HK-2 (cell line): ENCODE results near the gene ATP10A.
A peak's percentile ranks its signal among the peaks of the same experiment; 100 is the strongest.

ENCODE experiments used
- DNase-seq: peaks from one replicate; pipeline ENCODE4 v3.0.0-alpha.2; 2018; ENCODE audit not compliant: unreplicated experiment

ATP10A gene

DNA sequence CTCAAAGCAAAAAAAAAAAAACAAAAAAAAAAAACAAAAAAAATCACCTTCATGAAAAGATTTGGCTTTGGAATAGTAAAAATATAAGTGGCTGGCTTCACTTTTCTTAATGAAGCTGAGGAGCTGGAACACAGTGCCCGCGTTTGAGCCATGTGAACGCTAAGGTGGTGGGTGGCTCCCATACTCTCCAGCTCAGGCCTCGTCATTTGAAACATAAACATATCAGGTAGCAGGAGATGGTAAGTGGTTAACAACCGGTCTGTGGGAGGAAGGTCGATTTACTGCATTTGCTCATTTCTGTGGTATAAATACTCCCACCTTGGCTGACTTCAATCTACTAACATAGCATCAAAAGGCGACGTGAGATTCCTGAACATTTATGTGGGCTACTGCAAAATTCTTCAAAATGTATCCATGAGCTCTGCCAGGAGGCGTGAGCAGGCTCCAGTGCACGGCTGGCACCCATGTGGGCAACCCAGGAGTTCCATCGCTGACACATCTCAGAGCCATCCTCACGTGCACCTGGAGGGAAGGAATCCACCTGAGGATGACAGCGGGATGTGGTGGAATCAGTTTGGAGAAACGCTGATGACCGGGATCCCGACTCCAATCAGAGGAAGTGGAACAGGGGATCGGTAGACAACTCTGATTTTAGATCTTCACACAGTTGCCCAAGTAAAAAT, 157.6 kb downstream of the ATP10A start:
- no peak for DNase-seq

DNA sequence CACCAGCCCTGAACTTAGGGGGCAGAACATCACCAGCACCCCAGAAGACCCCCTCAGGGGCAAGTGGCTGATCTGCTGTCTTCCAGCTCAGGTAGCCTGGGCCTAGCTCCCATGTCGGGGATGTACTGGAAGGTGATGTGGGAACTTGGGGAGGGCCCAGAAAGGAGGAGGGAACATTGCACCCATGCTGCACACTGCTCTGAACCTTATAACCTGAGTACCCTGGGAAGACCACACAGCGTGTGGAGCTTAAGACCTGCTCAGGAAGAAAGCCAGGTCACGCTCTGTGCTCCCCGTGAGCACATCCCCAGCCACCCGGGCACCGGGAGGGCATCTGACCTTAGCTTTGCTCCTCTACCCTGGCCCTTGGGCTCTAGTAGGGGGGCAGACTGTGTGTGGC, 159.4 kb downstream of the ATP10A start:
- no peak for DNase-seq

GRCh38 chr15:25701721-25702465, 161.2 kb downstream of the ATP10A start:
- DNase-seq, result no peak

GRCh38 chr15:25700916-25701315, 162.2 kb downstream of the ATP10A start:
- no peak for DNase-seq

DNA sequence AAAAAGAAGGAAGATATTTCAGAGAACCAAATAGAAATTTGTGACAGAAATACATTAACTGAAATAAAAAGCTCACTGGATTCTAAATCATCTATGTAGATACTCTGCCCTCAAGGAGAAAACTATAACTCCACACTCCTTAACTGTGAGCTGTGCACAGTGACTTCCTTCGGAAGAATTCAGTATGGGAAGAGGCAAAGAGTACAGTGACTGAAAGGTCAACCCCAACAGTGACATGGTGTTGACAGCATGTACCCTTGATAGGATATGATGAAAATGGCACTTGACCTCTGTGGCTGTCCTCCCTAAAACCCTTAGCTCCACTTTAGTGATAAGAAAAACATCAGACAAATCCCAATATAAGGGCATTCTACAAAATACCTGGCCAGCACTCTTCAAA, 165.5 kb downstream of the ATP10A start:
- DNase-seq, result no peak

DNA sequence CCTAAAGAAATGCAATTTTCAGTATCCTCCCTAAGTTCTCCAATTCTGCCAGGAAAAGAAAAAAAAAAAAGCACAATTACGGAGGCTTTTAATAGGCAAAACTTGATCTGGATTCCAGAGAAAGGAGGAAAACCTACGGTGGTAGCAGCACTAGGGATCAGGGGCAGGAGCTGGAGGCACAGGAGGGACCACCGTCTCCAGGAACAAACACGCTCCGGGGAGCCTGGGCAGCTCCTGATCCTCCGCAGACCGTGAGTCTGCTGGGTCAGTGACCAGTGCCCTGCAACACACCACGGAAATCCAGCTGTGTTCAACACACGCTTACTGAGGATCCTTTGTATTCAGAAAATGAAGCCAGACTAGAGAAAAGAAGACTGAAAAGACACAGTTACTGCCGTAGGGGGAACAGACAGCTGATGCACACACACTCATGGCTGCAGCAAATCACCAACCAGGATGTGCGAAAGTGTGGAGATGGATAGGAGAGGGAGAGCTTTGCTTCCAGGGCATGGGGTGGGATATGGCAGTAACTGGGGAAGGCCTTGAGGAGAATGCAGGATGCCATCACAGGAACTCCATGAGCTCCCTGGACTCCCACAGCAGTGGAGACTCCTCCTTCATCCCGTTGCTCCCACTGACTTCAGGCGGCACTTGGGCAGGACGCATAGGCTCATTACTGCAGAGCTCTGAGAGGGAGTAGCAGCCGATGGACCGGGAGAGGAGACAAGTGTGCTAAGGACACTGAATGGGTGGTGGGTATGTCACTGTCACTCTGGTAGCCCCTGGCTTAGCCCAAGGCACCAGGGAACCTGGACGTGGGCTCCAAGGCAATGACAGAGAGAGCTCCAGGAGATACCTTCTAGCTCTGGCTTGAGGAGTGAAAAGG, 167.0 kb downstream of the ATP10A start:
- no peak for DNase-seq

DNA sequence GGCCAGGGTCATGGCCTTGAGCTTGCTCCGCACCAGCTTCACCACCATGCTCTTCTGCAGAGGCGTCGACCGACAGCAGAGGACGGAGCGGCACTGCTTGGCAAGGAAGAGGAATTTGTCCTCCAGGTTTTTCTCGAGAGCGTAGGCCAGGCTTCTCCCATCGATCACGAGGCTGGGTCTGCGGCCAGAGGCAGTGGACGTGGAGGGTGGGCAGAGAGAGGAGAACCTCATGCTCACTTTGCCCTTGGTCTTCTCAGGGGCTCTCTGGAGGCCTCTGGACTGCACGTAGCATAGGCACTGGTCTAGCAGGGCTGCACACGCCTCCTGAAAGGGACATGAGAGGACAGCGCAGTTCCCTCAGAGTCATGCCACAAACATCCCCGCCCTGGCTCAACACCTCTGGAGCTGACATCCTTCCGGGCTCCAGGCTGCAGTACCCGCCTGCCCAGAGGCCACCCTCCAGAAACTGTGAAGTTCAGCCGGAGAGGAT, 168.3 kb downstream of the ATP10A start:
- no peak for DNase-seq

GRCh38 chr15:25694239-25694584, 168.9 kb downstream of the ATP10A start:
- DNase-seq, result no peak

DNA sequence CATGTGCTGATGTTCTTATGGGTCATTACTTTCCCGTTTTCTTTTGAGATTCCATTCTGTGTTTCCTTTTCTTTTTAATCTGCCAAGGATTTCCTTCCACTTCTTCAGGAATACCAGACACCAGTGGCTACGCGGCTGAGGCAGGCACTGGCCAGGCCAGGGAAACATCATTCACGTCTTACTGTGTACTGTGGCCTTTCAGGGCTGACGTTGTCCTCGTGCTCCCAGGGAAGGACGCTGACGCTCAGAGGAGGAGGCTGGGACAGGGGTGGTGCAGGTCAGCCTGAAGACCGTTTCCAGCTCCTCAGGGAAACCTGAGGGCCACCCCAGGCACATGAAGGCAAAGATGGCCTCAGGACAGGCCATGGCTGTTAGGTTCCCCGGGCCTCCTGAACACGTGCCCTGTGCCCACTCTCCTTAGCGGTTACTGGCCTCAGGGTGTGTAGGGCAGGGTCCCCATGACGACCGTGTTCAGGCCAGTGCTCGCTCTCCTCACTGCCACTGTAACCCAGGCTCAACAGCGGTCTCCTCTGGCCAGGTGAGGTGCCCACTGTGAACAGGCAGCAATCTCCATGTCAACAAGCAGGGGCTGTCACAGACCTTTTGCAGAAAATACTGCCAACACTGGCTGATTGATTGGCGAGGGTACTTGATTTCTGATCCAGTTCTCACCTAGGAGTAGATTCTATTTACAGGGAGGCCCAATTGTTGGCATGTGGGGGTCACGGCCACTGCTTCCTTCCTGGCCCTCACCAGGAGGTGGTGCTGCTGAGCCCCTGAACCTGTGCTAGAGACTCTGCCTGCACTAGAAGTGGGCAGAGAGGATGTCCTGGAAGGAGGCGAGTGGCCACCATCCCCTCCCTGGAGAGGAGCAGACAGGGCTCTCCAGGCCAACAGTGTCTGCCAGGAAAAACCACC, 169.5 kb downstream of the ATP10A start:
- no peak for DNase-seq

DNA sequence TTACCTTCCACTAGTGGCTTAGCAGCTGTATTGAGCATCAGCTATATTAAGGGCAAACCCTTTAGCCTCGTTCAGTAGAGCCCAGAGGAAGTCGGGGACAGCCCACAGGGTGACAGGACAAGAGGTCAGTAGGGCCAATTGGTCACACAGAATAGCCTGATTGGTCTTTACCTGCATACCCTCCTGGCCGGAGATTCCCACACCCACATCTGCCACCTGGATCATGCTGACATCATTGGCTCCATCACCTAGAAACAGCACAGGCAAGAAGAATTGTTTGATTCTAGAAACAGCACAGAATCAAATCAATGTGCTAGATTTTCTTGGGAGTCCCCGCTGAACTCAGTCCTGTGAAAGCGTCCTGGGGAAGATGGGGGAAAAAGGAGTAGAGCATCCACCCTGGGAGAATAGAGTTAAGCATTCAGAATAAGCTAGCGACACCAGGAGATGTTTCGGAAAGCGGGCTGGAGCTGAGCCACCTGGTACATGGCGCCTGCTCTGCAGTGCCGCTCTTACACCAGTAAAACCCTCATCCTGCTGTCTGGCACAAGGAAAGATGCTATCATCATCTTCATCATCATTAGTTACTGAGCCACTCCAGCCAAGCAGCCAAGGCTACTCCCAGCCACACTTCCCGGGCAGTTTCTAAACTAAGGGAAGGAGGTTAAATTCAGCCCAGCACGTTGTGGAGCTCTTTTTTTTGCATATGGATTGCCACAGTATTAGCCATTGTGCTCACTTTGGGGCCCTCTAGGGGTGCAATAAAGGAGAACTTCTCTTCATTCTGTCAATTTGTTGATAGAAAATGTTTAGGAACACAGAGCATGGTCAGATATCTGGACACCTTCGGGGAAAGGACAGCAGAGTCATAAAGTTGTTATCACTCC, 171.3 kb downstream of the ATP10A start:
- no peak for DNase-seq

DNA sequence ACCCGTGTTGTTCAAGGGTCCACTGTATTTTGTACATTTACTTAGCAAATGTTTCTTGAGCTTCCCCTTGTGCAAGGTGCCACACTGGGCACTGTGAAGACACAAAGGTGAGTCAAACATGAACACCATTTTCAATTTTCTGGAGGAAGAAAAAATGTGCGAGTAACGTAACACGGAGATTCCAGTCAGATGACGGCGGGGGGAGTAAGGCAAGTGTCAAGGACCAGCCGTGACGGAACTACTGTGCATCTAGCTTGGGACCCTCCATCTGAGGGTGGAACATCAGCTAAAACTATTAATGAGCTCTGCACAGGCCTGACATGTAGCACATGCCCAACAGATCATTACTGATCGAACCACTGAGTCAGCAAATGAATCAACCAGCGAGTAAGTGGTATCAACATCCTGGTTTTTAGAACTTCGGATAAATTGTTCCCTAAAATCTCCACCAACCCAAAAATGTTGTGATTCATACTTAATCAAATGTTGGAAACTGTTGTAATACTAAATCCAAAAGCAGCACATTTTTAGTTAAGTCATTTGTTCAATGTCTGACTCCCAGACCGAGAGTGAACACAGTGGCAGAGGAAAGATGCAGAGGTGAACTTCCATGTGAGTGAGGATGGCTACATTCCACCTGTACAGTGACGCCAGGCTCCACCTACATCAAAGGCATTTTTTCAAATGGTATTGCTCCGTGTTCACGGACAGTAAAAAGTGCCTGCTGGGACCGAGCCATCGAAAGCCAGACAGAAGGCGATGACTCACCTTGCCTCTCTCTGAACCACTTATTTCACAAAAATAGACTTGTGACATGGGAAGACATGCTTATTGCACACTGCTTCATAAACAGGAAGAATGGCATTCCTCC, 172.2 kb downstream of the ATP10A start:
- DNase-seq, result peak; percentile 15

DNA sequence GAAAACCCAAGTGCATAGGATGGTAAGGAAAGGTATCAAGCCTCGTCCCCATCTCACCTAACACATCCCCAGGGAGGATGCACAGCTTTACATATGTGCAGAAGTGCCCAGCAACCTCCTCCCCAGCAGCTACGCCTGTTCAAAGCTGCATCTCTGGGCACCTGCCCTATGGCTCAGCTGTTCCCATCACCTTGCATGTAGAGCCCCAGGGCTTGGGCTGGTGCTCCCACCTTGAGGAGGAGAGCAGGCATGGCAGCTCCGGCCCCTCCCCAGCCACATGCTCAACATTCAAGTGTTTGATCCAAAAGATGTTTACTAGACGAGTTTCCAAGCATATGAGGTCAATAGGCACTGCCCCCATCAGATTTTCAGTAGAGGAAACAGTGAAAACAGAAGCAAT, 173.5 kb downstream of the ATP10A start:
- DNase-seq, result no peak

GRCh38 chr15:25688166-25688565, 175.0 kb downstream of the ATP10A start:
- DNase-seq, result no peak

- DNase-seq, result no peak
Measured at GRCh38 chr15:25687689-25688088, 175.4 kb downstream of the ATP10A start.

- DNase-seq, result no peak
Measured at GRCh38 chr15:25687276-25687675, 175.9 kb downstream of the ATP10A start.

DNA sequence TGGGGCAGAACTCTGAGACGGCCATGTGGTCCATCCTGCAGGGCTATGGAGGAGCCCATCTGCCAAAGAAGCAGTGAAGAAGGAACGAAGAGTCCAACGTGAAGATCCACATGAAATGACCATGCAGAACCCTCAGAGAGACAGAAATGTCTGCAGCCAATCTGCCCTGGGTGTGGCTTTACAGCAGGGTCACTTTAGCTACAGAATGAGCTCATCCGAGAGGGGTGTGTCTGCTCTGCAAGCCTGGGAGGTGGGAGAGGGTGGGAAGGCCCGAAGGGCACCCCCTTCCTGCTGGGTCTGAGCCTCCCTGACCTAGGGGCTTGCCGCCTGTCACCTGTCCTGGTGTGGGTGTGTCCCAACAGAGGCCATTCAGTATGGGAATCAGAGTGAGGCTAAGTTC, 176.3 kb downstream of the ATP10A start:
- no peak for DNase-seq

DNA sequence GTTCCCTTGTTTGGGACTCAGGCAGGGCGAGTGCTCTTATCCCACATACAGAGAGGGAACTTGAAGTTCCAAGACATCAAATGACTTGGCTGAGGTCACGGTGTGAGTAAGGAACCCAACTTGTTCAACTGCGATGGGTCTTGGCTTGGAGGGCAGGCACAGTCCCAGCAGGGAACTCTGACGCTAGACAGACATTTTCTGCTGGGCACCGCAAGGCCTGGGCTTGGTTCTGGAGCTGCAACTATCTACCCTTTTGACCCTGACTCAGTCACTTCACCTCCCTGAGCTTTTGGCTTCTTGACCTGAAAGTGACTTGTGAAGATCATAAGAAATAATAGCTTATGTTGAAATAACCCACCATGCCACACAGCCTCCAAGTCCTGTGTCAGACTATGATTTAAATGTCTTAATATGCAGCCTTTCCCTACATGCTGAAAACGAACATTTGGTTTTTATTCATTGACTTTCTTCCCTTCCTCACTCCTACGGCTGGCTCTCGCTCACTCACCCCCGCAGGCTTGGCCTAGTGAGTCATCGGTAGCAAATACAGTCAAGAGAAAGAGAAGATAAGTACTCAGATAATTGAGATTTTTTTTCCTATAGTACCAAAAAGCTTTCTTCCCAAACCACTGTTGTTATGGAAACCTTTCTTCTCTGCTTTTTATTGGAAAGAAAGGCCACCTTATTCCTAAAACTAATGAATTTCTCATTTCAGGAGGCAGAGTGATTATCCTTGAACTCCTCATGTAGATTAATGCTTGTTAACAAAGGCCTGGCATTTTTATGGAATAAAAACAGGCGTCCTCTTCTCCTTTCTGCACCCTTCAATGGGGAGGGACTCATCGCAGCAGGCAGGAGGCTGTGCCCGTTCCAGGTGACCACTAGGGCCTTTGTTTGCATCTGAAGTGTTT, 178.4 kb downstream of the ATP10A start:
- DNase-seq, result peak; percentile 13

DNA sequence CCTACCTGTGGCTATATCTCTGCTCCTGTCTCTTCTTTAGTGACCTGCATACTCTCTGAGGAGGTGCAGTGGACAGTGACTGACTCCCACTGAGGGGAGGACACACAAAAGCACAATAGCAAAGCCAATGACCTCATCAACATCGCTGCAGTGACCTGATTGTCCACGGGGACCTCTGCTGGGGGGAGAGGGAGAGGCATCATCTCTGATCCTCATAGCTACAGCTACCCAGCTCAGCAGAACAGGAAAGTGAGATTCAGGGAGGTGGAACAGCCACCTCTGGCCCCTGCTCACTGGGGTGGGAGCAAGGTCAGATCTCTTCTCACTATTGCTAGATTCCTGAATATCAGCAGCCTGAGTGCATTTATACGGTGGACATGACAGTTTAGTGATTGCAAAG, 179.2 kb downstream of the ATP10A start:
- DNase-seq, result no peak
